Fibroblast of mammary gland (primary cell): Measurements from ENCODE around the gene BEND6.

Source experiments
- DNase-seq: peaks from one replicate; pipeline ENCODE4 v3.0.0-alpha.2; 2010; ENCODE audit warnings: low read depth
- H3K4me3 ChIP-seq: 2 replicates; pipeline ENCODE4 v1.5.1; 2011; ENCODE audit warnings: low read depth, mild to moderate bottlenecking, low read length, moderate library complexity; ENCODE audit not compliant: control insufficient read depth
- CTCF ChIP-seq: conservative IDR thresholded peaks from 2 replicates; pipeline ENCODE4 v1.5.1; 2011; ENCODE audit warnings: low read depth, low read length, inconsistent platforms; ENCODE audit not compliant: control insufficient read depth, insufficient read depth

Gene BEND6

GRCh38 chr6:56914798-56915658 lies 39.9 kb upstream of the BEND6 start:
- DNase-seq = no peak
- H3K4me3 ChIP-seq = no peak overlapping the region
- TF ChIP-seq CTCF = no peak

GRCh38 chr6:56915832-56916231 lies 39.1 kb upstream of the BEND6 start:
- TF ChIP-seq CTCF = no peak

GRCh38 chr6:56916849-56917551 lies 37.9 kb upstream of the BEND6 start:
- no peak overlapping the region for H3K4me3 ChIP-seq
- TF ChIP-seq CTCF = no peak
- no peak for DNase-seq

More at GRCh38 chr6:56915832-56916231, 39.1 kb upstream of the BEND6 start:
- DNase-seq = no peak
- H3K4me3 ChIP-seq = no peak overlapping the region

- H3K4me3 ChIP-seq = no peak overlapping the region
- TF ChIP-seq CTCF = no peak
- no peak for DNase-seq
Measured at GRCh38 chr6:56922645-56923044, 32.3 kb upstream of the BEND6 start.

GRCh38 chr6:56923565-56923964 lies 31.3 kb upstream of the BEND6 start:
- H3K4me3 ChIP-seq = no peak overlapping the region
- no peak for DNase-seq
- no peak for TF ChIP-seq CTCF

- DNase-seq = peak; percentile 49
- H3K4me3 ChIP-seq = no peak overlapping the region
- no peak for TF ChIP-seq CTCF
Measured at GRCh38 chr6:56927538-56928453, 27.1 kb upstream of the BEND6 start.
